Hypothalamus (tissue), 51 donors: Measurements from ENCODE around the gene DEFB119.
"Not testable (repeated sequence)": the region's sequence is repeated elsewhere in the genome, so short reads cannot be mapped to it uniquely, and the experiment has no call there.

Experiments
- DNase-seq, 51 donors: peaks; one replicate each; lab custom pipeline; 2025; lab: John Stamatoyannopoulos, UW

Gene DEFB119

GRCh38 chr20:31390490-31390889 is at the start of gene DEFB119:
TSS of gene DEFB119 (minus strand) at chr20:31390590. CDS start at chr20:31390483, 107 bp downstream.
- no peak for DNase-seq

GRCh38 chr20:31430568-31431115 is 40.3 kb upstream of the DEFB119 start:
- DNase-seq = no peak

GRCh38 chr20:31427576-31427975 is 37.2 kb upstream of the DEFB119 start:
- not testable (repeated sequence) for DNase-seq

GRCh38 chr20:31426891-31427551 is 36.6 kb upstream of the DEFB119 start:
- not testable (repeated sequence) for DNase-seq

- DNase-seq = no peak
Measured at GRCh38 chr20:31425797-31426196, 35.4 kb upstream of the DEFB119 start.

GRCh38 chr20:31418307-31418706 is 27.9 kb upstream of the DEFB119 start:
- DNase-seq = no peak

GRCh38 chr20:31415653-31416052 is 25.3 kb upstream of the DEFB119 start:
- DNase-seq = no peak

GRCh38 chr20:31414381-31414780 is 24.0 kb upstream of the DEFB119 start:
- DNase-seq = no peak

- no peak for DNase-seq
Measured at GRCh38 chr20:31410011-31410410, 19.6 kb upstream of the DEFB119 start.

- no peak for DNase-seq
Measured at GRCh38 chr20:31406115-31406514, 15.7 kb upstream of the DEFB119 start, which contains the start of gene DEFB121. TSS of gene DEFB121 (minus strand) at chr20:31406215. CDS start at chr20:31406152, 63 bp downstream.

GRCh38 chr20:31403886-31404285 is 13.5 kb upstream of the DEFB119 start:
- no peak for DNase-seq

- no peak for DNase-seq
Measured at GRCh38 chr20:31394900-31395299, 4.5 kb upstream of the DEFB119 start.

- no peak for DNase-seq
Measured at GRCh38 chr20:31392836-31393235, 2.4 kb upstream of the DEFB119 start.

GRCh38 chr20:31374346-31374745 is 16.0 kb downstream of the DEFB119 start:
- DNase-seq = no peak

GRCh38 chr20:31368301-31368700 is 22.1 kb downstream of the DEFB119 start, which contains the start of gene DEFB118:
TSS of gene DEFB118 (plus strand) at chr20:31368601. CDS start at chr20:31368651, 50 bp downstream.
- no peak for DNase-seq

- not testable (repeated sequence) for DNase-seq
Measured at GRCh38 chr20:31364272-31364671, 26.1 kb downstream of the DEFB119 start.

GRCh38 chr20:31363295-31363694 is 27.1 kb downstream of the DEFB119 start:
- DNase-seq = no peak

GRCh38 chr20:31355981-31356380 is 34.4 kb downstream of the DEFB119 start:
- no peak for DNase-seq

- DNase-seq = no peak
Measured at GRCh38 chr20:31341470-31341869, 48.9 kb downstream of the DEFB119 start.

GRCh38 chr20:31330893-31331292 is 59.5 kb downstream of the DEFB119 start:
- no peak for DNase-seq
